SJCRH30 (cell line): ENCODE results near the gene CD151. TPM values are rescaled to one million over a fixed set of nuclear protein-coding genes. Genes with fewer than 3 reads are reported as not detected.

Source experiments
- DNase-seq, 2 experiments: peaks; one replicate each; pipeline ENCODE4 v3.0.0-alpha.2; 2015 to 2020
- H3K27ac ChIP-seq: fragments of 250-450 bp; sonication (Bioruptor Pico); 2 replicates; pipeline ENCODE4 v1.5.1; 2020; ENCODE audit warnings: mild to moderate bottlenecking, moderate library complexity
- H3K27me3 ChIP-seq: fragments of 250-450 bp; sonication (Bioruptor Pico); 2 replicates; pipeline ENCODE4 v1.5.1; 2020; ENCODE audit warnings: mild to moderate bottlenecking, moderate library complexity
- H3K36me3 ChIP-seq: fragments of 250-450 bp; sonication (Bioruptor Pico); 2 replicates; pipeline ENCODE4 v1.5.1; 2020; ENCODE audit warnings: mild to moderate bottlenecking, moderate library complexity
- H3K4me1 ChIP-seq: fragments of 250-450 bp; sonication (Bioruptor Pico); 2 replicates; pipeline ENCODE4 v1.5.1; 2020; ENCODE audit warnings: mild to moderate bottlenecking, moderate library complexity
- H3K4me3 ChIP-seq: fragments of 250-450 bp; sonication (Bioruptor Pico); 2 replicates; pipeline ENCODE4 v1.5.1; 2020; ENCODE audit warnings: mild to moderate bottlenecking, moderate library complexity
- H3K9me3 ChIP-seq: fragments of 250-450 bp; sonication (Bioruptor Pico); replicated peaks from 2 replicates; pipeline ENCODE4 v1.5.1; 2020; ENCODE audit warnings: mild to moderate bottlenecking, moderate library complexity
- total RNA-seq: library from RNA; depleted of rRNA; stranded (reverse); fragments of >200 nt; shearing (Covaris generic); gene quantifications from 2 replicates; pipeline ENCODE4 v1.2.3, GENCODE V29; 2014

Gene CD151
- total RNA-seq, 1 experiment from 2014 or later, result 122 TPM

DNA sequence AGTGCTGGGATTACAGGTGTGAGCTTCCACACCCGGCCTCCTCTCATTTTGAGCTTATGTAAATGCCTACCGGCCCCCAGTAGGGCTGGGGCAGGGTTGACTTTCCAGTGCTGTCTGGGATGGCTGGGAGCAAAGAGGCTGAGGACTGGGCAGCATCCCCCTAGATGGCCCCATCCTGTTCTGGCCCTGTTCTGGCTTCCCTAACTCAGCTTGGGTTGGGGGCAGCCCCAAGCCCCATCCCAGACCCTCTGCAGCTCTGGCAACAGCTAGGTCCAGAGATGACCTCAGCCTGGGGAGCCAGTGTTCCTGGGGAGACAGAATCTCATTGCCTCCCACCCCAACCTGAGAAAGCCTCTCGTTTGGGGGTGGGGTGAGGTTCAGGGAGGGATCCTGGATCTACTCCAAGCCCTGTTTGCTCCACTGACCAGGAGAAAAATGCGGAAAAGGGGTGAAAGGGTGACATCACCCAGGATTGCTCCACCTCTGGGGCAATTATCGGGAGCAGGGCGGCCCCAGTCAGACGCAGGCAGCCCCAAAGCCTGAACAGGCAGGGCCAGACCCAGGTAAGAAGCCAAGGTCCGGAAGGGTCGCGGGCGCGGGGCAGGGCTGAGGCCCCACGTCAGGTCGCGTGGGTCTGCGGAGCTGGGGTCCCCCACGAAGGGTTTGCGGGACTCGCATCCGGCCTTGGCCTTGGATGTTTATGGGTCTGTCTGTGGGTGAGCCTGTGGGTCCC lies 14.2 kb upstream of the CD151 start, which contains the start of gene PNPLA2:
PNPLA2 (plus strand) TSS at position 519 of the 733 bp plus-strand sequence. CDS start 805 bp downstream, outside the sequence.
- no peaks in the 10 kb centered on the region for H3K27me3 ChIP-seq
- peak within 1 kb of the TSS; percentile 41; the same call in 1 of the 2 replicates for H3K27ac ChIP-seq
- peaks cover 19% of the 10 kb centered on the region for H3K4me1 ChIP-seq
- H3K4me3 ChIP-seq, result peak within 1 kb of the TSS; percentile 89
- no peak for DNase-seq
- no peaks in the 10 kb centered on the region for H3K9me3 ChIP-seq
- peaks cover 10% of the 10 kb centered on the region; the same call in 1 of the 2 replicates for H3K36me3 ChIP-seq

DNA sequence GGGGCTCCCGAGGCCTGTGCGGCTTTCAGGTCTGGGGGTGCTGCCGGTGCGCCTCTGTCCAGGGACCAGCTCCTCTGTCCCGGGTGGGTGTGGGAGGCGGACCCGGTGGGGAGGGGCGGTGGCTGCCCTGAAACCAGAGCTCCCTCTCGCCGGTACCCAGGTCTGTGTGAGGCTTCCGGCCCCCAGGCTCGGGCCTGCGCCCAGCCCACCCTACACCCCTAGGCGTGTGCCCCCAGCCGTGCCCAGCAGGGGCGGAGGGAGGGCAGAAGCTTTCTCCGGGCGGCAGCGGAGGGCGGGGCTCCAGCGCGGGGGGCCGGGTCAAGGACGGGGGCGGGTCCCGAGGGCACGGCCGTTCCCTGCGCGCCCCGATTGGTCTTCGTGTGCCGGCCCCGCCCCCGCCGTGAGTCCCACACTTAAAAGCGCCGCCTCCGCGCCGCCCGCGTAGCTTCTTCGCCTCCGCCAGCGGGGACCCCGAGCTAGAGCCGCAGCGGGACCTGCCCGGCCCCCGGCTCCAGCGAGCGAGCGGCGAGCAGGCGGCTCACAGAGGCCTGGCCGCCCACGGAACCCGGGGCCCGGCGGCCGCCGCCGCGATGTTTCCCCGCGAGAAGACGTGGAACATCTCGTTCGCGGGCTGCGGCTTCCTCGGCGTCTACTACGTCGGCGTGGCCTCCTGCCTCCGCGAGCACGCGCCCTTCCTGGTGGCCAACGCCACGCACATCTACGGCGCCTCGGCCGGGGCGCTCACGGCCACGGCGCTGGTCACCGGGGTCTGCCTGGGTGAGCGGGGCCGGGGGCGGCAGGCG lies 13.4 kb upstream of the CD151 start:
- Histone ChIP-seq H3K27ac (peak overlapping the region; percentile 41; the same call in 1 of the 2 replicates), H3K4me1 (peaks cover 19% of the 10 kb centered on the region), H3K9me3 (no peaks in the 10 kb centered on the region), H3K27me3 (no peaks in the 10 kb centered on the region), H3K36me3 (peaks cover 4% of the 10 kb centered on the region; the same call in 1 of the 2 replicates), H3K4me3 (peak overlapping the region; percentile 89)
- DNase-seq, result peak; percentile 90 to 92

DNA sequence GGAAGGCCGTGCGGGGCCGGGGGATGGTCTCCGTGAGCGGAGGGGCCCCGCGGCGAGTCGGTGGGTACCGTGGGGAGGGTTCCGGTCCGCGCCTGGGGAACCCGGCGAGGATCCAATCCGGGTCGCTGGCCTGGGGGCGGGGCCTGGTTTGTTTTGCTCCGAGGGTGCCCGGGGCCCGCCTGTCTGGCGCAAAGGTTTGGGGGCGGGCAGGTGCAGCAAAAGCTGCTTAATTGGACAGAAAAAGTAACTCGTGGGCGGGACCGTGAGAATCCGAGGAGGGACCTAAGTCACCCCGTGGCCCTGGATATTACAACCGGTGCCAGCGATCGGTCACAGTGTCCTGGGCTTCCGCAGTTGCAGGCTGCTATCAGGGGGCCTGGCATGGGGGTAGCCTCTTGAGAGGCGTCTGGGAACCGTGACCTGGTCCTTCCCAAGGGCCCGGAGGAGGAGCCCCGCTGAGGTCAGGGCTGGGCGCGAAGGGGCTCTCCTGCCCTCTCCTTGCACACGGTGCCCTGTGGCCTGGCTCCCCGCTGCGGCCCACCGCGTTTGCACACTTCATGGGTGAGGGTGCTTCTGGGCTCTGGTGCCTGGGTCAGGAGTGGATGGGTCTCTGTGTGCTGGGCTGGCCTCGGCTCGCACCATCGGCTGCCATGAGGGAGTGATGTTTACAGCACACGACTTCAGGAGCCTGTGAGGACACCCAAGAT lies 12.7 kb upstream of the CD151 start:
- H3K9me3 ChIP-seq, result no peaks in the 10 kb centered on the region
- peak overlapping the region; percentile 41 for H3K27ac ChIP-seq
- H3K4me3 ChIP-seq, result peak overlapping the region; percentile 89
- peaks cover 1% of the 10 kb centered on the region for H3K36me3 ChIP-seq
- no peaks in the 10 kb centered on the region for H3K27me3 ChIP-seq
- H3K4me1 ChIP-seq, result peaks cover 21% of the 10 kb centered on the region
- DNase-seq, result peak; percentile 86 to 87

DNA sequence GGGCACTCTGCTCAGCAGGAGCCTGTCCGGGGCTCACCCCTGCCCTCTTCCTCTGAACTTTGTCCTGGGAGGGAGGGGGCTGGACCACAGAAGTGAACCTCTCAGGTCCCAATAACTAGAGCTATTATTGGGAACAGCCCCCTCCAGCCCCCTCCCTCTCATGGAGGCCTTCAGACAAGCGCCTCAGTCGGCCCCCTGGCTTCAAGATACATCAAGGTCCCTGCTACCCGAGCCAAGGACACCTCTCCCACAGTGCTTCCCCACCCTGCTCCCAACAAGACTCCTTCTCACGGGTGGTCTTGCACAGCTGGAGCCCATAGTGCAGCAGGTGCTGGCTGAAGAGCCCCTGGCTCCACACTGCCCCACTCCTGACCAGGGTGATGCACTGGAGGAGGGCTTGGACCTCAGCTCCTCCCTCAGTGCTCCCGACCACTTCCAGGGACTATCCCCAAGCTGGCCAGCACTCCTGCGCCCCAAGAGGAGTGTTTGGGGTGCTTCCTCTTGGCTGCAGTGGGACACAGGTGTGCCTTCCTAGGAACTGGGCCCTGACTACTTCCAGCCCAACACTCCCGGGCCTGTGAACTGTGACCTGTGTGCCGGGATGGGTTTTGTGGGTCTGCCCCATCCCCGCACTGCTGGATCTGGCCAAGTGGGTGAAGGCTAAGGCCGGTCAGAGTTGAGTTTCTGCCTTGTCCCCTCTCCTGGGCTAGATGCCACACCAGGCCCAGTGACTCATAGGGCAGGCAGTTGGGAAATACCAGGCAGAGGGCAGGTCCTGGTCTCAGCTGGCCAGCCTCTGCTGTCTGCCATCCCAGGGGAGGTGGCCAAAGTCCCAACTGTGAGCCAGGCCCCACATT lies 11.9 kb upstream of the CD151 start:
- Histone ChIP-seq H3K27ac (peak overlapping the region; percentile 41), H3K4me3 (peak overlapping the region; percentile 89), H3K27me3 (no peaks in the 10 kb centered on the region), H3K9me3 (no peaks in the 10 kb centered on the region), H3K4me1 (peaks cover 22% of the 10 kb centered on the region), H3K36me3 (no peaks in the 10 kb centered on the region; the same call in 1 of the 2 replicates)
- no peak for DNase-seq

DNA sequence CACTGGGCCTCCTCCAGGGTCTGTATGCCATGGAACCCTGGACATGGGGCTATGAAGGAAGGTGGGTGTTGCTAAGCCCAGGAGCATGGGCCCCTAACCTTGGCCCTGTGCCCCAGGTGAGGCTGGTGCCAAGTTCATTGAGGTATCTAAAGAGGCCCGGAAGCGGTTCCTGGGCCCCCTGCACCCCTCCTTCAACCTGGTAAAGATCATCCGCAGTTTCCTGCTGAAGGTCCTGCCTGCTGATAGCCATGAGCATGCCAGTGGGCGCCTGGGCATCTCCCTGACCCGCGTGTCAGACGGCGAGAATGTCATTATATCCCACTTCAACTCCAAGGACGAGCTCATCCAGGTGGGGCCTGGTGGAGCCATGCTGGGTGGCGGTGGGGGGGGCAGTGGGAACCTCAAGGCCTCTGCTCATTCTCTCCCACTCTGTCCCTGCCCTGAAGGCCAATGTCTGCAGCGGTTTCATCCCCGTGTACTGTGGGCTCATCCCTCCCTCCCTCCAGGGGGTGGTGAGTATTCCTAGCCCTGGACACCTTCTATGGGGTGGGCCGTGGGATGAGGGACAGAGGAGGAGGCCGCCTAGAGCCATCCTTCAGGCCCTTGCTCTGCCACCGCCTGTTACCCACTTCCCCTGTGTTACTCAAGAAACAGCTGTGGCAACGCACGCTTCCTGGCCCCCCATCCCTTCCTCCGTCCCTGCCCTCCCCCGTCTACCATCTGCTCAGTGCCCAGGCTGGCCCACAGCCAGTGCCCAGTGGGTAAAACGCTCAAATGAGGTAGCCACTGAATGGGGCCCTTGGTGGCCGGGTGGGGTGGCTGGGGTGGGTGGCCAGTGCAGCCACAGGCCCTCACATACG lies 11.0 kb upstream of the CD151 start:
- Histone ChIP-seq H3K4me1 (peaks cover 25% of the 10 kb centered on the region), H3K27ac (no peak overlapping the region), H3K9me3 (no peaks in the 10 kb centered on the region), H3K36me3 (no peaks in the 10 kb centered on the region; the same call in 1 of the 2 replicates), H3K4me3 (no peak overlapping the region), H3K27me3 (no peaks in the 10 kb centered on the region)
- DNase-seq, result no peak

DNA sequence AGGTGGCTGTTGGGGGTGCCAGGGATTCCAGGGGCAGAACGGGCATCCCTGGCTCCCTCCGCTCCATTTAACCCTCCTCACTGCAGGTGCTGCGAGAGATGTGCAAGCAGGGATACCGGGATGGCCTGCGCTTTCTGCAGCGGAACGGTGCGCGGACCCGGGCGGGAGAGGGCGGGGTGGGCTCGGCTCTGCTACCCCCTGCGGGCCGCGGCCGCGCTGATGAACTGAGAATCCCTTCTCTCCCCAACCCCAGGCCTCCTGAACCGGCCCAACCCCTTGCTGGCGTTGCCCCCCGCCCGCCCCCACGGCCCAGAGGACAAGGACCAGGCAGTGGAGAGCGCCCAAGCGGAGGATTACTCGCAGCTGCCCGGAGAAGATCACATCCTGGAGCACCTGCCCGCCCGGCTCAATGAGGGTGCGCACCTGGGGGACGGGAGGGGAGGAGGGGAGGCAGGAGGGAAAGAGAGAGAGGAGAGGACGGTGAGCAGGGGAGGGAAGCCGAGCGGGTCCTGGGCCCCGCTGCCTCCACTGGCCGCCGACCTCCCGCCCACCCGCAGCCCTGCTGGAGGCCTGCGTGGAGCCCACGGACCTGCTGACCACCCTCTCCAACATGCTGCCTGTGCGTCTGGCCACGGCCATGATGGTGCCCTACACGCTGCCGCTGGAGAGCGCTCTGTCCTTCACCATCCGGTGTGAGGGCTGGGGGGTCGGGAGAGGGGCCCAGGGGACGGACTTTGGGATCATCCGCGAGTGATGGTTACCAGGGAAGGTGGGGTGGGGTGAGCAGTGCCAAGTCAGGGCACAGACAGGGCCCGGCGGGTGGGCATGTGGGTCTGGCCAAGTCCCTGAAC lies 9.1 kb upstream of the CD151 start:
- Histone ChIP-seq H3K9me3 (no peaks in the 10 kb centered on the region), H3K36me3 (no peaks in the 10 kb centered on the region; the same call in 1 of the 2 replicates), H3K4me1 (peaks cover 34% of the 10 kb centered on the region), H3K27ac (no peak overlapping the region), H3K4me3 (no peak overlapping the region), H3K27me3 (no peaks in the 10 kb centered on the region)
- DNase-seq, result no peak

DNA sequence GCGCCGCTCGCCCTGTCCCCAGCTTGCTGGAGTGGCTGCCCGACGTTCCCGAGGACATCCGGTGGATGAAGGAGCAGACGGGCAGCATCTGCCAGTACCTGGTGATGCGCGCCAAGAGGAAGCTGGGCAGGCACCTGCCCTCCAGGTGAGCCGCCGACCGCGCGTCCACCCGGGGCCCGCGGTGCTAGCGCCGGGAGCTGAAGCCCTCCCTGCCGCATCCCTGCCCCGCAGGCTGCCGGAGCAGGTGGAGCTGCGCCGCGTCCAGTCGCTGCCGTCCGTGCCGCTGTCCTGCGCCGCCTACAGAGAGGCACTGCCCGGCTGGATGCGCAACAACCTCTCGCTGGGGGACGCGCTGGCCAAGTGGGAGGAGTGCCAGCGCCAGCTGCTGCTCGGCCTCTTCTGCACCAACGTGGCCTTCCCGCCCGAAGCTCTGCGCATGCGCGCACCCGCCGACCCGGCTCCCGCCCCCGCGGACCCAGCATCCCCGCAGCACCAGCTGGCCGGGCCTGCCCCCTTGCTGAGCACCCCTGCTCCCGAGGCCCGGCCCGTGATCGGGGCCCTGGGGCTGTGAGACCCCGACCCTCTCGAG lies 8.4 kb upstream of the CD151 start:
- Histone ChIP-seq H3K4me1 (peaks cover 32% of the 10 kb centered on the region), H3K27ac (no peak overlapping the region), H3K27me3 (no peaks in the 10 kb centered on the region), H3K36me3 (no peaks in the 10 kb centered on the region; the same call in 1 of the 2 replicates), H3K4me3 (no peak overlapping the region), H3K9me3 (no peaks in the 10 kb centered on the region)
- DNase-seq, result no peak

DNA sequence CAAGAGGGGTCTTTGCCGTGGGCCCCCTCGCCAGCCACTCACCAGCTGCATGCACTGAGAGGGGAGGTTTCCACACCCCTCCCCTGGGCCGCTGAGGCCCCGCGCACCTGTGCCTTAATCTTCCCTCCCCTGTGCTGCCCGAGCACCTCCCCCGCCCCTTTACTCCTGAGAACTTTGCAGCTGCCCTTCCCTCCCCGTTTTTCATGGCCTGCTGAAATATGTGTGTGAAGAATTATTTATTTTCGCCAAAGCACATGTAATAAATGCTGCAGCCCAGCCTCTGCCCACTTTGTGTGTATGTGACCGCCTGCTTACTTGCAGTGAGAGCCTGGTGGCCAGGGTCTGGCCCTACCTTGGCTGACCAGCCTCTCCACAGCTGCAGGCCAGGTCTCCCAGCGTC lies 7.8 kb upstream of the CD151 start:
- H3K27ac ChIP-seq, result no peak overlapping the region
- H3K9me3 ChIP-seq, result no peaks in the 10 kb centered on the region
- no peaks in the 10 kb centered on the region; the same call in 1 of the 2 replicates for H3K36me3 ChIP-seq
- no peak overlapping the region for H3K4me3 ChIP-seq
- H3K27me3 ChIP-seq, result no peaks in the 10 kb centered on the region
- peaks cover 32% of the 10 kb centered on the region for H3K4me1 ChIP-seq
- no peak for DNase-seq

DNA sequence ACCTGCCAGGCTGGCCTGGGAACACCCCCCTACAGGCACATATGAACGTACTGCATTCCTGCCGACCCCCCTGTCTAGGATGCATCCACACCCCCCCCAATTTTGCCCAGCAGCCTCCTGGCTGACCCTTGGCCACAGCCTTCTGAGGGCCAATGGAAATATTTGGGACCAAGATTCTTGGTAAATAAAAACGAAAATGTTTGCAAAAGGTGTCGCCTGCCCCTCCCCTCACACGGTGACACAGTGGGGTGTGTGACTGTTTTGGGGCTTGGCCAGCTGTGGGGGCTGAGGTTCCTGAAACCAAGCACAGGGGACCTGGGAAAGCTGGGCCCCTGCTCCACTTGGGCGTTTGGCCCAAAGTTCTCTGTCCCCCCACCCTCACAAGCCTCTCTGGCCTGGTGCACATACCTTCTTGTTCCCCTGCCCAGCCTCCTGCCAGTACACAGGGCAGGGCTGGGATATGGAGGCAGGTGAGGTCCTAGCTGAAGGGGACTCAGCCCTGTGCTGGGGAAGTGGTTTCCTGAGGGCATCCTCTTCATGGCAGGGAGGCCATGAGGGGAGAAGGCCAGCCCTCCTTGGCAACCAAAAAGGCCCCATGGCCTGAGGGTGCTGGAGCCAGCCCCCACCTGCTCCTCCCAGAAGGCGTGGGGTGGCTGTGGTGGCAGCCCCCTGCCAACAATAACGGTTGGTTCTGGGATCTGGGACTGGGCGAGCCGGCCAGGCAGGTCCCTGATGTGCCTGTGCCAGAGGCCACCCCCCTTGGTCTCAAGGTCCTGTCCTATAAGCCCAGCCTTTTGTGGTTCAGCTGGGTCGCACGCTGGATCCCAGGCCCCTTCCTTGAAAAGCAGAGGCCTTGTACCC lies 7.2 kb upstream of the CD151 start:
- H3K27ac ChIP-seq, result no peak overlapping the region
- H3K4me3 ChIP-seq, result no peak overlapping the region
- H3K36me3 ChIP-seq, result no peaks in the 10 kb centered on the region; the same call in 1 of the 2 replicates
- no peak for DNase-seq
- no peaks in the 10 kb centered on the region for H3K27me3 ChIP-seq
- peaks cover 34% of the 10 kb centered on the region for H3K4me1 ChIP-seq
- no peaks in the 10 kb centered on the region for H3K9me3 ChIP-seq

DNA sequence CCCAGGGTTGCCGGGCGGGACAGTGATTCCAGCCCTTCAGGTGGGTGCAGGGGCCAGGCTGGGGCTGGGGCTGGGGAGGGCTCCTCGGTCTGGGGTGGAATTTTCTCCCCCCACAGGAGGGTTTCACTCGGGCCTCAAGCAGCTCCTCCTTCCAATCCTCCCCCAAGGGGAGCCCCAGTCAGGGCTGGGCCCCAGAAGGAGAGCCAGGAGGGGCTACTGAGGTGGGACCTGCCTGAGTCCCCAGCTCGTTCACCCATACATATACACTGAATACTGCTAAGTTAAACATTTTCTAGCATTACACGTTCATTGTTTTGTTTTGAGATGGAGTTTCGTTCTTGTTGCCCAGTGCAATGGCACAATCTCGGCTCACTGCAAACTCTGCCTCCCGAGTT lies 6.5 kb upstream of the CD151 start:
- Histone ChIP-seq H3K27me3 (no peaks in the 10 kb centered on the region), H3K9me3 (no peaks in the 10 kb centered on the region), H3K4me3 (no peak overlapping the region), H3K36me3 (no peaks in the 10 kb centered on the region; the same call in 1 of the 2 replicates), H3K4me1 (peaks cover 34% of the 10 kb centered on the region), H3K27ac (no peak overlapping the region)
- DNase-seq, result no peak

DNA sequence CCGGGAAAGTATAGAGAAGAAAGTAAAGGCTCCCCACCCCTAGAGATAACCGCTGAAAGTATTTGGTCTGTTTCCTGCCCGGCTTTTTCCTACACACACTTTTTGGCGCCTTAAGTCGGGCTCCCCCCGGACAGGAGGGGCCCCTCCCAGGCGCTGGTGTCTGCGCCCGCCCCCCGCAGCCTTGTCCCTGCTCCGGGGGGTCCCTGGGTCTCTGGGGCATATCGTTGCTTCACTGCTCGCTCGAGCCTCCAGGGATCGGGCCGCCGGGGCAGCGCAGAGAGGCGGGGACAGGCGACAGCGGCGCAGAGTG lies 6.0 kb upstream of the CD151 start:
- peak overlapping the region; percentile 54 for H3K4me3 ChIP-seq
- H3K4me1 ChIP-seq, result peaks cover 33% of the 10 kb centered on the region
- H3K9me3 ChIP-seq, result no peaks in the 10 kb centered on the region
- H3K27me3 ChIP-seq, result no peaks in the 10 kb centered on the region
- H3K27ac ChIP-seq, result no peak overlapping the region
- no peak for DNase-seq
- H3K36me3 ChIP-seq, result no peaks in the 10 kb centered on the region; the same call in 1 of the 2 replicates
